GM12891 (cell line): ENCODE measurements around the gene MOV10L1.

ENCODE experiments used
- POLR2A ChIP-seq: IDR thresholded peaks from 2 replicates; pipeline ENCODE4 v1.6.1; 2011; ENCODE audit warnings: low read depth, low read length, control low read depth
- POLR2AphosphoS5 ChIP-seq: IDR thresholded peaks from 2 replicates; pipeline ENCODE4 v1.6.1; 2011; ENCODE audit warnings: low read depth, low read length, control low read depth
- POU2F2 ChIP-seq: IDR thresholded peaks from 2 replicates; pipeline ENCODE4 v1.6.1; 2011; ENCODE audit warnings: low read depth, mild to moderate bottlenecking, control low read depth, low read length, moderate library complexity
- SPI1 ChIP-seq: IDR thresholded peaks from 2 replicates; pipeline ENCODE4 v1.6.1; 2011; ENCODE audit warnings: low read depth, low read length, control low read depth
- TAF1 ChIP-seq: IDR thresholded peaks from 2 replicates; pipeline ENCODE4 v1.6.1; 2011; ENCODE audit warnings: low read depth, low read length, control low read depth

DNA sequence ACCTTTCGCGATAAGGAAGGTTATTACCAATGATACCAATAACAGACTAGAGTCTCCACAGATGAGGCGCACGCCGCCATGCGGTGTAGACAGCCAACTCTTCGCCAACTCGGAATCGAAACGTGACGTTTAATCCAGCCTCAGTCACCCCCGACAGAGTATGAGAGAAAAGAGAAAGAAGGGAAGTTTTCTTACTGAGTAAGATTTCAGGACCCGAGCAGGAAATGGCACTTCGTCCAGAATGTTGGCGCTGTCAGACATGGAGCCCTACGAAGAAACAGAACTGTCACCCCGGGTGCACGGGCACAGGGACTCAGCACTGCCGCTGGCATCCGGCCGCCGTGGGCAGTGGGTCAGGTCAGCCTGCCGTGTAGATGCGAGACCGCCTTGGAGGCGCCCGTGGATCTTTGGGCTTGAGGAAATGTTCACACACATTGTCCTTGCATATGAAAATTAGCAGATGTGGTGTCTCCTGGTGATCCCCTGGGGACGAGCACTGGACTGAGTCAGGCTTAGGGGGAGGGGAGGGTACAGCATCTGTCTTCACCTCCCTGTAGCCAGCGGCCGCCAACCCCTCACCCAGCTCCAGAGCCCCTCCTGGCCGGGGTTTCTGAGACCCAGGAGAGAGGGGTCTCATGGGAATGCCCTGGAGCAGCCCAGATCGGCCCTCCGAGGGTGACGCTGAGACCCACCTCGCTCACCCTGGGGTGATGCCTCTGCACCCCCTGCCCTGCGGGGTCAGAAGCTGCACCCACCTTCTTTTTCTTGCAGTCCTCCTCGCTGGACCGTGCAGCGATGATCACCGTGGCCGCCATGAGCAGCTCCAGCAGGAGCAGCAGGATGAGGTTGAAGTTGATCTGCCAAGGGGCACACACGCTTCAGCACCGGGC lies 12.9 kb upstream of the MOV10L1 start:
- TF ChIP-seq POLR2A (no peak), TAF1 (no peak), POLR2AphosphoS5 (no peak), POU2F2 (no peak), SPI1 (no peak)
